ENCODE data around the gene PHEX. TPM values are rescaled to one million over a fixed set of nuclear protein-coding genes. Genes with fewer than 3 reads are reported as not detected.

The PHEX gene
- total RNA-seq, 5 donors from 2014 or later (not counting 1 experiment from before 2014, with no cell fraction given) = 0.07 to 0.35 (median 0.16) TPM

GRCh38 chrX:22041907-22042530, 9.9 kb downstream of the PHEX start:
- Histone ChIP-seq H3K4me1 (ENCODE audit: control insufficient read depth in 1 of 2, extremely low read depth in 1 of 2, insufficient read depth in 2 of 2, low read length in 2 of 2) (no peaks in the 10 kb centered on the region), H3K27me3 (replicated peaks in 1 of 2; ENCODE audit: control insufficient read depth in 2 of 2, extremely low read depth in 1 of 2, insufficient read depth in 2 of 2, low read length in 1 of 2) (no peaks in the 10 kb centered on the region), H3K27ac (ENCODE audit: low read length) (no peak overlapping the region), H3K36me3 (ENCODE audit: control insufficient read depth in 2 of 2, extremely low read depth in 1 of 2, insufficient read depth in 1 of 2, low read length in 1 of 2) (no peaks in the 10 kb centered on the region), H3K4me3 (ENCODE audit: control insufficient read depth in 1 of 2, extremely low read depth in 1 of 2, low read length in 1 of 2) (no peak overlapping the region), H3K9me3 (no peaks in the 10 kb centered on the region)
- Mint-ChIP-seq H3K27ac (no peak overlapping the region), H3K9me3 (no peaks in the 10 kb centered on the region), H3K27me3 (no peaks in the 10 kb centered on the region), H3K4me1 (no peaks in the 10 kb centered on the region), H3K36me3 (no peaks in the 10 kb centered on the region), H3K4me3 (no peak overlapping the region)
- no peak for DNase-seq
- ChIA-PET CTCF (no interaction called here), POLR2A (no interaction called here)
- 53% methylated on average over 8 of the region's 11 CpGs for WGBS (ENCODE audit: insufficient coverage)
- ATAC-seq (replicated peaks in 1 of 4) = no peak

GRCh38 chrX:22043872-22044271, 11.7 kb downstream of the PHEX start:
- H3K4me3 Mint-ChIP-seq = no peak overlapping the region
- WGBS (ENCODE audit: insufficient coverage) = 67% methylated on average over 1 of the region's 4 CpGs
- ChIA-PET CTCF (no interaction called here), POLR2A (no interaction called here)
- H3K36me3 Mint-ChIP-seq = no peaks in the 10 kb centered on the region
- no peak overlapping the region for H3K27ac ChIP-seq (ENCODE audit: low read length)
- no peaks in the 10 kb centered on the region for H3K9me3 ChIP-seq
- no peaks in the 10 kb centered on the region for H3K4me1 Mint-ChIP-seq
- H3K36me3 ChIP-seq (ENCODE audit: control insufficient read depth in 2 of 2, extremely low read depth in 1 of 2, insufficient read depth in 1 of 2, low read length in 1 of 2) = no peaks in the 10 kb centered on the region
- no peaks in the 10 kb centered on the region for H3K4me1 ChIP-seq (ENCODE audit: control insufficient read depth in 1 of 2, extremely low read depth in 1 of 2, insufficient read depth in 2 of 2, low read length in 2 of 2)
- H3K4me3 ChIP-seq (ENCODE audit: control insufficient read depth in 1 of 2, extremely low read depth in 1 of 2, low read length in 1 of 2) = no peak overlapping the region
- no peaks in the 10 kb centered on the region for H3K27me3 Mint-ChIP-seq
- no peaks in the 10 kb centered on the region for H3K9me3 Mint-ChIP-seq
- ATAC-seq (replicated peaks in 1 of 4) (no peak), DNase-seq (no peak)
- H3K27ac Mint-ChIP-seq = no peak overlapping the region
- H3K27me3 ChIP-seq (replicated peaks in 1 of 2; ENCODE audit: control insufficient read depth in 2 of 2, extremely low read depth in 1 of 2, insufficient read depth in 2 of 2, low read length in 1 of 2) = no peaks in the 10 kb centered on the region

- ATAC-seq (replicated peaks in 1 of 4) = no peak
Observed at GRCh38 chrX:22047468-22047867, 15.3 kb downstream of the PHEX start.

GRCh38 chrX:22053481-22053880, 21.4 kb downstream of the PHEX start:
- WGBS (ENCODE audit: insufficient coverage) = no CpG with 5 or more reads among the region's 3 CpGs
- Histone ChIP-seq H3K9me3 (no peaks in the 10 kb centered on the region), H3K27ac (ENCODE audit: low read length) (no peak overlapping the region), H3K4me3 (ENCODE audit: control insufficient read depth in 1 of 2, extremely low read depth in 1 of 2, low read length in 1 of 2) (no peak overlapping the region), H3K4me1 (ENCODE audit: control insufficient read depth in 1 of 2, extremely low read depth in 1 of 2, insufficient read depth in 2 of 2, low read length in 2 of 2) (no peaks in the 10 kb centered on the region), H3K36me3 (ENCODE audit: control insufficient read depth in 2 of 2, extremely low read depth in 1 of 2, insufficient read depth in 1 of 2, low read length in 1 of 2) (no peaks in the 10 kb centered on the region), H3K27me3 (replicated peaks in 1 of 2; ENCODE audit: control insufficient read depth in 2 of 2, extremely low read depth in 1 of 2, insufficient read depth in 2 of 2, low read length in 1 of 2) (no peaks in the 10 kb centered on the region)
- H3K4me1 Mint-ChIP-seq = no peaks in the 10 kb centered on the region
- no peak overlapping the region for H3K27ac Mint-ChIP-seq
- H3K36me3 Mint-ChIP-seq = no peaks in the 10 kb centered on the region
- H3K9me3 Mint-ChIP-seq = no peaks in the 10 kb centered on the region
- POLR2A ChIA-PET = no interaction called here
- peaks cover 0 to 5% of the 10 kb centered on the region in 2 donors for H3K27me3 Mint-ChIP-seq
- no peak overlapping the region for H3K4me3 Mint-ChIP-seq
- DNase-seq (no peak), ATAC-seq (replicated peaks in 1 of 4) (no peak)
- CTCF ChIA-PET = no interaction called here

More at GRCh38 chrX:22047468-22047867, 15.3 kb downstream of the PHEX start:
- WGBS (ENCODE audit: insufficient coverage) = no CpG with 5 or more reads among the region's 2 CpGs
- H3K27ac Mint-ChIP-seq = no peak overlapping the region
- no peak overlapping the region for H3K4me3 Mint-ChIP-seq
- no peaks in the 10 kb centered on the region for H3K4me1 Mint-ChIP-seq
- H3K27ac ChIP-seq (ENCODE audit: low read length) = no peak overlapping the region
- no peaks in the 10 kb centered on the region for H3K36me3 ChIP-seq (ENCODE audit: control insufficient read depth in 2 of 2, extremely low read depth in 1 of 2, insufficient read depth in 1 of 2, low read length in 1 of 2)
- CTCF ChIA-PET = no interaction called here
- H3K9me3 Mint-ChIP-seq = no peaks in the 10 kb centered on the region
- no peak overlapping the region for H3K4me3 ChIP-seq (ENCODE audit: control insufficient read depth in 1 of 2, extremely low read depth in 1 of 2, low read length in 1 of 2)
- no peaks in the 10 kb centered on the region for H3K36me3 Mint-ChIP-seq
- DNase-seq = no peak
- POLR2A ChIA-PET = no interaction called here
- H3K4me1 ChIP-seq (ENCODE audit: control insufficient read depth in 1 of 2, extremely low read depth in 1 of 2, insufficient read depth in 2 of 2, low read length in 2 of 2) = no peaks in the 10 kb centered on the region
- H3K27me3 Mint-ChIP-seq = no peaks in the 10 kb centered on the region
- H3K9me3 ChIP-seq = no peaks in the 10 kb centered on the region
- H3K27me3 ChIP-seq (replicated peaks in 1 of 2; ENCODE audit: control insufficient read depth in 2 of 2, extremely low read depth in 1 of 2, insufficient read depth in 2 of 2, low read length in 1 of 2) = no peaks in the 10 kb centered on the region

- Histone ChIP-seq H3K36me3 (ENCODE audit: control insufficient read depth in 2 of 2, extremely low read depth in 1 of 2, insufficient read depth in 1 of 2, low read length in 1 of 2) (no peaks in the 10 kb centered on the region), H3K27ac (ENCODE audit: low read length) (no peak overlapping the region), H3K9me3 (no peaks in the 10 kb centered on the region), H3K4me3 (ENCODE audit: control insufficient read depth in 1 of 2, extremely low read depth in 1 of 2, low read length in 1 of 2) (no peak overlapping the region), H3K27me3 (replicated peaks in 1 of 2; ENCODE audit: control insufficient read depth in 2 of 2, extremely low read depth in 1 of 2, insufficient read depth in 2 of 2, low read length in 1 of 2) (no peaks in the 10 kb centered on the region), H3K4me1 (ENCODE audit: control insufficient read depth in 1 of 2, extremely low read depth in 1 of 2, insufficient read depth in 2 of 2, low read length in 2 of 2) (no peaks in the 10 kb centered on the region)
- WGBS (ENCODE audit: insufficient coverage) = no CpG with 5 or more reads among the region's 2 CpGs
- Mint-ChIP-seq H3K4me3 (no peak overlapping the region), H3K9me3 (no peaks in the 10 kb centered on the region), H3K36me3 (no peaks in the 10 kb centered on the region), H3K27ac (no peak overlapping the region), H3K4me1 (peaks cover 0 to 12% (median 0%) of the 10 kb centered on the region in 3 donors), H3K27me3 (peaks cover 0 to 5% of the 10 kb centered on the region in 2 donors)
- DNase-seq (no peak), ATAC-seq (replicated peaks in 1 of 4) (no peak)
- CTCF ChIA-PET = interaction anchor here in 1 of 2 donors (0.6 kb wide), 1 partner anchor 112 kb away, joined by 3 read pairs; no protein-coding TSS in a partner anchor
- POLR2A ChIA-PET = no interaction called here
Observed at GRCh38 chrX:22056235-22056634, 24.1 kb downstream of the PHEX start.

GRCh38 chrX:22057667-22058066, 25.5 kb downstream of the PHEX start:
- Mint-ChIP-seq H3K4me3 (no peak overlapping the region), H3K9me3 (no peaks in the 10 kb centered on the region), H3K36me3 (no peaks in the 10 kb centered on the region), H3K4me1 (peaks cover 0 to 12% (median 1%) of the 10 kb centered on the region in 3 donors), H3K27me3 (peaks cover 0 to 5% of the 10 kb centered on the region in 2 donors), H3K27ac (no peak overlapping the region)
- CTCF ChIA-PET = no interaction called here
- Histone ChIP-seq H3K27ac (ENCODE audit: low read length) (no peak overlapping the region), H3K4me3 (ENCODE audit: control insufficient read depth in 1 of 2, extremely low read depth in 1 of 2, low read length in 1 of 2) (no peak overlapping the region), H3K9me3 (no peaks in the 10 kb centered on the region), H3K36me3 (ENCODE audit: control insufficient read depth in 2 of 2, extremely low read depth in 1 of 2, insufficient read depth in 1 of 2, low read length in 1 of 2) (no peaks in the 10 kb centered on the region), H3K4me1 (ENCODE audit: control insufficient read depth in 1 of 2, extremely low read depth in 1 of 2, insufficient read depth in 2 of 2, low read length in 2 of 2) (no peaks in the 10 kb centered on the region), H3K27me3 (replicated peaks in 1 of 2; ENCODE audit: control insufficient read depth in 2 of 2, extremely low read depth in 1 of 2, insufficient read depth in 2 of 2, low read length in 1 of 2) (no peaks in the 10 kb centered on the region)
- no CpG with 5 or more reads among the region's 3 CpGs for WGBS (ENCODE audit: insufficient coverage)
- no peak for ATAC-seq (replicated peaks in 1 of 4)
- POLR2A ChIA-PET = no interaction called here
- no peak for DNase-seq

- H3K9me3 ChIP-seq = no peaks in the 10 kb centered on the region
- H3K4me3 ChIP-seq (ENCODE audit: control insufficient read depth in 1 of 2, extremely low read depth in 1 of 2, low read length in 1 of 2) = no peak overlapping the region
- no peak for DNase-seq
- no peaks in the 10 kb centered on the region for H3K27me3 ChIP-seq (replicated peaks in 1 of 2; ENCODE audit: control insufficient read depth in 2 of 2, extremely low read depth in 1 of 2, insufficient read depth in 2 of 2, low read length in 1 of 2)
- Mint-ChIP-seq H3K4me3 (no peak overlapping the region), H3K9me3 (no peaks in the 10 kb centered on the region), H3K36me3 (no peaks in the 10 kb centered on the region), H3K27ac (no peak overlapping the region), H3K27me3 (no peaks in the 10 kb centered on the region), H3K4me1 (peaks cover 0 to 18% (median 10%) of the 10 kb centered on the region in 3 donors)
- no peaks in the 10 kb centered on the region for H3K36me3 ChIP-seq (ENCODE audit: control insufficient read depth in 2 of 2, extremely low read depth in 1 of 2, insufficient read depth in 1 of 2, low read length in 1 of 2)
- CTCF ChIA-PET = interaction anchor here in 1 of 2 donors (0.6 to 0.7 kb wide), 4 partner anchors 22 to 145 kb away, joined by 4 to 6 read pairs (median 4); no protein-coding TSS in a partner anchor
- POLR2A ChIA-PET = no interaction called here
- H3K27ac ChIP-seq (ENCODE audit: low read length) = no peak overlapping the region
- no peak for ATAC-seq (replicated peaks in 1 of 4)
- no CpG with 5 or more reads among the region's 1 CpG for WGBS (ENCODE audit: insufficient coverage)
- peaks cover 0 to 4% of the 10 kb centered on the region in 2 experiments for H3K4me1 ChIP-seq (ENCODE audit: control insufficient read depth in 1 of 2, extremely low read depth in 1 of 2, insufficient read depth in 2 of 2, low read length in 2 of 2)
Observed at GRCh38 chrX:22059775-22060174, 27.6 kb downstream of the PHEX start.

Data from T-cell (primary cell).